PFSK-1 (cell line): Measurements from ENCODE around the gene FBLN5.

ENCODE experiments used
- FOXP2 ChIP-seq: optimal IDR thresholded peaks from 2 replicates; pipeline ENCODE3; 2011; ENCODE audit warnings: borderline replicate concordance, control low read depth, inconsistent platforms; ENCODE audit not compliant: insufficient read depth; ENCODE audit errors: extremely low read length, extremely low read depth
- POLR2AphosphoS5 ChIP-seq: IDR thresholded peaks from 2 replicates; pipeline ENCODE4 v1.6.1; 2012; ENCODE audit warnings: low read depth, mild to moderate bottlenecking, control low read depth, low read length, moderate library complexity
- REST ChIP-seq, 2 experiments: IDR thresholded peaks; 2 replicates each; pipeline versions ENCODE4 v1.6.1 to v1.8.0; 2011 to 2012; ENCODE audit warnings: low read depth in 2 of 2, low read length in 2 of 2, control low read depth in 1 of 2, inconsistent platforms in 1 of 2, mild to moderate bottlenecking in 1 of 2, moderate library complexity in 1 of 2; ENCODE audit not compliant: insufficient read depth in 1 of 2
- SIN3A ChIP-seq: IDR thresholded peaks from 2 replicates; pipeline ENCODE4 v1.6.1; 2012; ENCODE audit warnings: mild to moderate bottlenecking, low read length, moderate library complexity, borderline replicate concordance; ENCODE audit not compliant: insufficient read depth
- TAF1 ChIP-seq: IDR thresholded peaks from 2 replicates; pipeline ENCODE4 v1.6.1; 2012; ENCODE audit warnings: low read length, control low read depth, borderline replicate concordance; ENCODE audit not compliant: insufficient read depth

Gene FBLN5

GRCh38 chr14:91839749-91840148 is 107.7 kb downstream of the FBLN5 start:
- TF ChIP-seq FOXP2 (no peak), SIN3A (no peak), REST (IDR thresholded peaks at IDR 0.05; ENCODE audit: insufficient read depth in 1 of 2, low read depth in 2 of 2, low read length in 2 of 2) (no peak), POLR2AphosphoS5 (no peak), TAF1 (no peak)

- TF ChIP-seq REST (IDR thresholded peaks at IDR 0.05; ENCODE audit: insufficient read depth in 1 of 2, low read depth in 2 of 2, low read length in 2 of 2) = no peak
- TF ChIP-seq TAF1 = no peak
- TF ChIP-seq POLR2AphosphoS5 = no peak
- TF ChIP-seq FOXP2 = no peak
- TF ChIP-seq SIN3A = no peak
These were observed 110.4 kb downstream of the FBLN5 start for GRCh38 chr14:91837076-91837475.

GRCh38 chr14:91835920-91836843 is 111.3 kb downstream of the FBLN5 start:
- TF ChIP-seq REST (IDR thresholded peaks at IDR 0.05; ENCODE audit: insufficient read depth in 1 of 2, low read depth in 2 of 2, low read length in 2 of 2) (no peak), SIN3A (no peak), FOXP2 (no peak), POLR2AphosphoS5 (no peak)

GRCh38 chr14:91835197-91835919 is 112.1 kb downstream of the FBLN5 start:
- TF ChIP-seq REST (IDR thresholded peaks at IDR 0.05; ENCODE audit: insufficient read depth in 1 of 2, low read depth in 2 of 2, low read length in 2 of 2) = no peak
- TF ChIP-seq POLR2AphosphoS5 = no peak
- TF ChIP-seq TAF1 = no peak
- TF ChIP-seq FOXP2 = no peak
- TF ChIP-seq SIN3A = no peak
